GM12878 (cell line): Measurements from ENCODE around the gene CWF19L1. TPM values are rescaled to one million over a fixed set of nuclear protein-coding genes. Genes with fewer than 3 reads are reported as not detected.

Experiments
- BCL11A ChIP-seq: IDR thresholded peaks from 2 replicates; pipeline ENCODE4 v1.6.1; 2011; ENCODE audit warnings: low read depth, low read length
- BMI1 ChIP-seq: fragments of 450-650 bp; IDR thresholded peaks from 2 replicates; pipeline ENCODE4 v1.6.1; 2016; ENCODE audit warnings: mild to moderate bottlenecking, moderate library complexity, borderline replicate concordance
- BRCA1 ChIP-seq: IDR thresholded peaks from 2 replicates; pipeline ENCODE4 v1.6.1; 2011; ENCODE audit warnings: low read depth, low read length, improper control_type of control experiment
- CHD1 ChIP-seq: IDR thresholded peaks from 2 replicates; pipeline ENCODE4 v1.6.1; 2012; ENCODE audit warnings: low read depth, low read length, improper control_type of control experiment
- EP300 ChIP-seq, 2 experiments: fragments of 150-350 bp in 1 of 2; IDR thresholded peaks; 2 replicates each; pipeline ENCODE4 v1.6.1; 2011 to 2012; ENCODE audit warnings: low read depth in 2 of 2, low read length in 2 of 2, borderline replicate concordance in 1 of 2, improper control_type of control experiment in 1 of 2, inconsistent platforms in 1 of 2; ENCODE audit not compliant: control insufficient read depth in 1 of 2
- GABPA ChIP-seq: IDR thresholded peaks from 2 replicates; pipeline ENCODE4 v1.6.1; 2014; ENCODE audit warnings: antibody characterized with exemption, low read depth, mild to moderate bottlenecking, inconsistent platforms
- KLF5 ChIP-seq: fragments of 450-650 bp; IDR thresholded peaks from 2 replicates; pipeline ENCODE4 v1.6.1; 2014; ENCODE audit warnings: mild to moderate bottlenecking; ENCODE audit not compliant: partially characterized antibody
- MTA3 ChIP-seq: IDR thresholded peaks from 2 replicates; pipeline ENCODE4 v1.6.1; 2012; ENCODE audit warnings: low read length, inconsistent platforms, borderline replicate concordance
- MYB ChIP-seq: fragments of 150-350 bp; IDR thresholded peaks from 2 replicates; pipeline ENCODE4 v1.6.1; 2014; ENCODE audit warnings: mild to moderate bottlenecking, low read depth, low read length, borderline replicate concordance
- RELA ChIP-seq: fragments of 450-650 bp; IDR thresholded peaks from 2 replicates; pipeline ENCODE4 v1.8.0; 2014; ENCODE audit warnings: borderline replicate concordance; ENCODE audit not compliant: partially characterized antibody
- RFX5 ChIP-seq: IDR thresholded peaks from 2 replicates; pipeline ENCODE4 v1.6.1; 2011; ENCODE audit warnings: low read depth, low read length, improper control_type of control experiment
- SIX5 ChIP-seq: IDR thresholded peaks from 2 replicates; pipeline ENCODE4 v1.6.1; 2011; ENCODE audit warnings: mild to moderate bottlenecking, low read depth, low read length, moderate library complexity; ENCODE audit not compliant: severe bottlenecking
- SREBF2 ChIP-seq: IDR thresholded peaks from 2 replicates; pipeline ENCODE4 v1.6.1; 2012; ENCODE audit warnings: mild to moderate bottlenecking, low read length
- STAT1 ChIP-seq: fragments of 450-650 bp; conservative IDR thresholded peaks from 2 replicates; pipeline ENCODE4 v1.6.1; 2014; ENCODE audit warnings: antibody characterized with exemption, mild to moderate bottlenecking
- ZBED1 ChIP-seq: IDR thresholded peaks from 2 replicates; pipeline ENCODE4 v1.6.1; 2016; ENCODE audit warnings: borderline replicate concordance
- ZNF384 ChIP-seq: IDR thresholded peaks from 2 replicates; pipeline ENCODE4 v1.6.1; 2012; ENCODE audit warnings: low read depth, mild to moderate bottlenecking, low read length, improper control_type of control experiment, borderline replicate concordance
- polyA plus RNA-seq, 11 experiments: library from polyadenylated mRNA; depleted of rRNA in 4 of 11; unstranded in 6 of 11; stranded (reverse) in 5 of 11; fragments of >200 nt; fragmentation: Nextera tagmentation in 4 of 11; fragmentation: Illumina TruSeq in 1 of 11; extraction: Ambion mirVana in 4 of 11; extraction: Trizol in 1 of 11; gene quantifications; 1 replicate in 1 of 11; 2 replicates in 10 of 11; pipeline versions ENCODE4 v1.2.1 to v1.2.3, GENCODE V29; 2011 to 2016; ENCODE audit warnings: inconsistent platforms in 2 of 11, missing spikeins in 2 of 11, low read depth in 1 of 11
- total RNA-seq, 4 experiments: library from RNA; depleted of rRNA in 3 of 4; stranded (reverse); fragments of >200 nt in 3 of 4; fragmentation: Illumina TruSeq in 1 of 4; extraction: Trizol in 1 of 4; gene quantifications; 2 replicates each; pipeline versions ENCODE4 v1.2.1 to v1.2.3, GENCODE V29; 2013 to 2021
- TF ChIP-seq, protein P1 (sequence below): fragments of 450-650 bp; IDR thresholded peaks from 2 replicates; pipeline ENCODE4 v1.6.1; 2016; ENCODE audit warnings: mild to moderate bottlenecking
- TF ChIP-seq, protein P2 (sequence below): IDR thresholded peaks from 2 replicates; pipeline ENCODE4 v1.6.1; 2012; ENCODE audit warnings: low read depth, low read length, improper control_type of control experiment
- TF ChIP-seq, protein P3 (sequence below): IDR thresholded peaks from 2 replicates; pipeline ENCODE4 v1.6.1; 2012; ENCODE audit warnings: improper control_type of control experiment, low read depth, low read length; ENCODE audit not compliant: insufficient replicate concordance
- TF ChIP-seq, protein P4 (sequence below): fragments of 450-650 bp; IDR thresholded peaks from 2 replicates; pipeline ENCODE4 v1.6.1; 2014; ENCODE audit warnings: mild to moderate bottlenecking

Gene CWF19L1
- total and polyA plus RNA-seq, 10 of the 15 experiments (the other 5 are each of a cell fraction or from before 2014, with no cell fraction given): 30.2 to 51.7 (median 38.1) TPM

DNA sequence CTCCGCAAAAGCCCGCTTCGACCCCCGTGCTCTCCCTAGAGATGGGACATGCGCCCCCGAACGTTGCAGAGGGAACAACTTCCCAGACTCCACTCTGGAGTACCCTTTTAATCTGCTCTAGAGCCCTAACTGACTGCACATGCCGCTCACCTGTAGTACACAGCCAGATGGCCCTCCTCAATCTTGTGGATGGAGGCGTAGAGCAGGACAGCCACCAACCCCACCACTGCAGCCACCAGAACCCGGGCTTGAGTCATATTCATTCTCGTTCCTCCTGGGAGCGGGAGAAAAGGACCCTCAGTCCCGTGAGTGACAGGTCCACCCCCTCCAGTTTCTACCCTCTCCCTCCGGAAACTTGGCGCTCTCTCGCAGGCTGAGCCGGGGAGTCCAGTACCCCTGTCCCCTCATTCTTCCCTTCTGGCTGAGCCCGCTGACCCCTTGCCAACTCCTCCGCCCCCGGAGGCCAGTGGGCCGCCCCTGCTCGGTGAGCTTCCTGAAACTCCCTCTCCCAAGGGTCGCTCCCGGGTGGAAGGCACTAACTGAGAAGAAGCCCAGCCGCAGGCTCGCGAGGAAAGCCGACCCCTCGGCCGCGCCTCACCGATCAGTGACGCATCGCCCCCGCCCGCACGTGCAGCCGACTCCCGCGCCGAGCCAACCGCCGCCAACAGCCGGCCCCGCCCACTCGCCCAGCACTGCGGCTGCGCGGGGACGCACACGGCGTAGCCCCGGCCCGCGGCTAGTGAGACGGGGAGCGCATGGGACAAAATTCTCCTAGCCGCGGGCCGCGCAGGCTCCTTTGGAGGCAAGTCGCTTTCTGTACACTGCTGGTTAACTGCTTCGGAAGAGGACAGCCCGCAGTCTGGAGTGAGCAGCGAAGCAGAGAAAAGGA, 81.8 kb downstream of the CWF19L1 start, which contains the start of gene ERLIN1 (continued):
- TF ChIP-seq EP300 (IDR thresholded peaks at IDR 0.05; ENCODE audit: borderline replicate concordance in 1 of 2, control insufficient read depth in 1 of 2, low read depth in 2 of 2, low read length in 2 of 2) (peak in 1 of 2 experiments; percentile 26; a peak in 1 of 4 replicates), BRCA1 (no peak), CHD1 (no peak), MTA3 (no peak), ZNF384 (no peak), BCL11A (no peak), BMI1 (no peak), ZBED1 (peak; percentile 11; the same call in 1 of the 2 replicates), MYB (peak; percentile 92), RFX5 (no peak), RELA (peak; percentile 27), GABPA (no peak), STAT1 (0 out of 2 replicates have a peak, but pooled peaks have one; percentile 27), SREBF2 (no peak), SIX5 (no peak), KLF5 (no peak)
- TF ChIP-seq, protein P1, sequence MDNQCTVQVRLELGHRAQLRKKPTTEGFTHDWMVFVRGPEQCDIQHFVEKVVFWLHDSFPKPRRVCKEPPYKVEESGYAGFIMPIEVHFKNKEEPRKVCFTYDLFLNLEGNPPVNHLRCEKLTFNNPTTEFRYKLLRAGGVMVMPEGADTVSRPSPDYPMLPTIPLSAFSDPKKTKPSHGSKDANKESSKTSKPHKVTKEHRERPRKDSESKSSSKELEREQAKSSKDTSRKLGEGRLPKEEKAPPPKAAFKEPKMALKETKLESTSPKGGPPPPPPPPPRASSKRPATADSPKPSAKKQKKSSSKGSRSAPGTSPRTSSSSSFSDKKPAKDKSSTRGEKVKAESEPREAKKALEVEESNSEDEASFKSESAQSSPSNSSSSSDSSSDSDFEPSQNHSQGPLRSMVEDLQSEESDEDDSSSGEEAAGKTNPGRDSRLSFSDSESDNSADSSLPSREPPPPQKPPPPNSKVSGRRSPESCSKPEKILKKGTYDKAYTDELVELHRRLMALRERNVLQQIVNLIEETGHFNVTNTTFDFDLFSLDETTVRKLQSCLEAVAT: no peak; the same call in 1 of the 2 replicates
- TF ChIP-seq, protein P2, sequence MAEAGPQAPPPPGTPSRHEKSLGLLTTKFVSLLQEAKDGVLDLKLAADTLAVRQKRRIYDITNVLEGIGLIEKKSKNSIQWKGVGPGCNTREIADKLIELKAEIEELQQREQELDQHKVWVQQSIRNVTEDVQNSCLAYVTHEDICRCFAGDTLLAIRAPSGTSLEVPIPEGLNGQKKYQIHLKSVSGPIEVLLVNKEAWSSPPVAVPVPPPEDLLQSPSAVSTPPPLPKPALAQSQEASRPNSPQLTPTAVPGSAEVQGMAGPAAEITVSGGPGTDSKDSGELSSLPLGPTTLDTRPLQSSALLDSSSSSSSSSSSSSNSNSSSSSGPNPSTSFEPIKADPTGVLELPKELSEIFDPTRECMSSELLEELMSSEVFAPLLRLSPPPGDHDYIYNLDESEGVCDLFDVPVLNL: no peak
- TF ChIP-seq, protein P3, sequence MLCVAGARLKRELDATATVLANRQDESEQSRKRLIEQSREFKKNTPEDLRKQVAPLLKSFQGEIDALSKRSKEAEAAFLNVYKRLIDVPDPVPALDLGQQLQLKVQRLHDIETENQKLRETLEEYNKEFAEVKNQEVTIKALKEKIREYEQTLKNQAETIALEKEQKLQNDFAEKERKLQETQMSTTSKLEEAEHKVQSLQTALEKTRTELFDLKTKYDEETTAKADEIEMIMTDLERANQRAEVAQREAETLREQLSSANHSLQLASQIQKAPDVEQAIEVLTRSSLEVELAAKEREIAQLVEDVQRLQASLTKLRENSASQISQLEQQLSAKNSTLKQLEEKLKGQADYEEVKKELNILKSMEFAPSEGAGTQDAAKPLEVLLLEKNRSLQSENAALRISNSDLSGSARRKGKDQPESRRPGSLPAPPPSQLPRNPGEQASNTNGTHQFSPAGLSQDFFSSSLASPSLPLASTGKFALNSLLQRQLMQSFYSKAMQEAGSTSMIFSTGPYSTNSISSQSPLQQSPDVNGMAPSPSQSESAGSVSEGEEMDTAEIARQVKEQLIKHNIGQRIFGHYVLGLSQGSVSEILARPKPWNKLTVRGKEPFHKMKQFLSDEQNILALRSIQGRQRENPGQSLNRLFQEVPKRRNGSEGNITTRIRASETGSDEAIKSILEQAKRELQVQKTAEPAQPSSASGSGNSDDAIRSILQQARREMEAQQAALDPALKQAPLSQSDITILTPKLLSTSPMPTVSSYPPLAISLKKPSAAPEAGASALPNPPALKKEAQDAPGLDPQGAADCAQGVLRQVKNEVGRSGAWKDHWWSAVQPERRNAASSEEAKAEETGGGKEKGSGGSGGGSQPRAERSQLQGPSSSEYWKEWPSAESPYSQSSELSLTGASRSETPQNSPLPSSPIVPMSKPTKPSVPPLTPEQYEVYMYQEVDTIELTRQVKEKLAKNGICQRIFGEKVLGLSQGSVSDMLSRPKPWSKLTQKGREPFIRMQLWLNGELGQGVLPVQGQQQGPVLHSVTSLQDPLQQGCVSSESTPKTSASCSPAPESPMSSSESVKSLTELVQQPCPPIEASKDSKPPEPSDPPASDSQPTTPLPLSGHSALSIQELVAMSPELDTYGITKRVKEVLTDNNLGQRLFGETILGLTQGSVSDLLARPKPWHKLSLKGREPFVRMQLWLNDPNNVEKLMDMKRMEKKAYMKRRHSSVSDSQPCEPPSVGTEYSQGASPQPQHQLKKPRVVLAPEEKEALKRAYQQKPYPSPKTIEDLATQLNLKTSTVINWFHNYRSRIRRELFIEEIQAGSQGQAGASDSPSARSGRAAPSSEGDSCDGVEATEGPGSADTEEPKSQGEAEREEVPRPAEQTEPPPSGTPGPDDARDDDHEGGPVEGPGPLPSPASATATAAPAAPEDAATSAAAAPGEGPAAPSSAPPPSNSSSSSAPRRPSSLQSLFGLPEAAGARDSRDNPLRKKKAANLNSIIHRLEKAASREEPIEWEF: no peak
- TF ChIP-seq, protein P4, sequence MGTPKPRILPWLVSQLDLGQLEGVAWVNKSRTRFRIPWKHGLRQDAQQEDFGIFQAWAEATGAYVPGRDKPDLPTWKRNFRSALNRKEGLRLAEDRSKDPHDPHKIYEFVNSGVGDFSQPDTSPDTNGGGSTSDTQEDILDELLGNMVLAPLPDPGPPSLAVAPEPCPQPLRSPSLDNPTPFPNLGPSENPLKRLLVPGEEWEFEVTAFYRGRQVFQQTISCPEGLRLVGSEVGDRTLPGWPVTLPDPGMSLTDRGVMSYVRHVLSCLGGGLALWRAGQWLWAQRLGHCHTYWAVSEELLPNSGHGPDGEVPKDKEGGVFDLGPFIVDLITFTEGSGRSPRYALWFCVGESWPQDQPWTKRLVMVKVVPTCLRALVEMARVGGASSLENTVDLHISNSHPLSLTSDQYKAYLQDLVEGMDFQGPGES: no peak
